OCI-M1 (cell line): ENCODE measurements around the gene PARP3.
"Not testable (repeated sequence)": the region's sequence is repeated elsewhere in the genome, so short reads cannot be mapped to it uniquely, and the experiment has no call there.

Experiments used
- DNase-seq: peaks from one replicate; lab custom pipeline; 2025; lab: John Stamatoyannopoulos, UW

PARP3 gene

DNA sequence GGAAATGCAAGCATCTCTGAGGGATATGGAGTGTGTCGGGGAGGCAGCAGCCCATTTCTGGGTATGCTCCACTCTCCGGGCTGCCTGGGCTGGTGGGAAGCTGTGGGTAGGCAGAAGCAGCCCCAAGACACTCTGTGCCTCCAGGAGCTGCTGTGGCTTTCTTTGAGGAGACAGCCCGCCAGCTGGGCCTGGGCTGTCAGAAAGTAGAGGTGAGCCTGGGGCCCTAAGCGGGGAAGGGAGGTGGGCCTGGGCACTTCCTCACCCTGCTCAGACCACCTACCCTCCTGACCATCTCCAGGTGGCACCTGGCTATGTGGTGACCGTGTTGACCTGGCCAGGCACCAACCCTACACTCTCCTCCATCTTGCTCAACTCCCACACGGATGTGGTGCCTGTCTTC, 42.9 kb downstream of the PARP3 start:
- DNase-seq: no peak

GRCh38 chr3:51986010-51986947, 44.1 kb downstream of the PARP3 start:
- DNase-seq: no peak

DNA sequence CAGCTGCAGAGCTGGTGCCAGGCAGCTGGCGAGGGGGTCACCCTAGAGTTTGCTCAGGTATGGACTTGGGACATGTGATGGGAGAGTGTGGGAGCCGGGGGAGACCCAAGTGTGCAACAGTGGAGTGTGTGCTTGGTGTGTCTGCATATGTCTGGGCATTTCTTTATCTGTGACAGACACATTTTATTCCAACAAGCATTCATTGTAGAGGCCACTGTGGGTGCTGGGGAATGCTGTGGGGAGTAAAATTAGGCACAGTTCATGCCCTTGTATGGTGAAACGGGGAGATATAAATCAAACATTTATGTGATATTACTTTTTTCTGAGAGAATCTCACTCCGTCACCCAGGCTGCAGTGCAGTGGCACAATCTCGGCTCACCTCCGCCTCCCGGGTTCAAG, 45.4 kb downstream of the PARP3 start:
- DNase-seq: no peak

DNA sequence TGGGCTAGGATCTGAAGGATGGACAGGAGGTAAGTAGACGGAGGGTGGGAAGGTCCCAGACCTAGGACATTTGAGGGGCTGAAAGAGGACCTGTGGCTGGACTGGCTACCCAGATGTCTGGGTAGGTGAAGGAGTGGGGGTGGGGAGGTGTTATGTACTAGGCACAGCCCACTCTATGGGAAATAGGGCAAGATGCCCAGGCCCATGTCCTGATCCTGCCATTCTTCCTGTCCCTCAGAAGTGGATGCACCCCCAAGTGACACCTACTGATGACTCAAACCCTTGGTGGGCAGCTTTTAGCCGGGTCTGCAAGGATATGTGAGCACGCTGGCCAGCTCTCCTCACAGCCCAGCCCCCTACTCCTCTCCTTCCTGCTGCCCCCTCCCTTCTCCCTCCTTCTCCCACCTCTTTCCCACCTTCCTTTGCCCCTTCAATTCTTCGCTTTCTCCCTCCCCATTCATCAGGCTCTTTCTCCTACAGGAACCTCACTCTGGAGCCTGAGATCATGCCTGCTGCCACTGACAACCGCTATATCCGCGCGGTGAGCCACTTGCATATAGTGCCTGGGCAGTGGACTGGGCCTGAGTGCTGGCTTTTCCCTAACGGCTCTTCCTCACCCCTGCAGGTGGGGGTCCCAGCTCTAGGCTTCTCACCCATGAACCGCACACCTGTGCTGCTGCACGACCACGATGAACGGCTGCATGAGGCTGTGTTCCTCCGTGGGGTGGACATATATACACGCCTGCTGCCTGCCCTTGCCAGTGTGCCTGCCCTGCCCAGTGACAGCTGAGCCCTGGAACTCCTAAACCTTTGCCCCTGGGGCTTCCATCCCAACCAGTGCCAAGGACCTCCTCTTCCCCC, 46.4 kb downstream of the PARP3 start:
- no peak for DNase-seq

- not testable (repeated sequence) for DNase-seq
These were observed 48.4 kb downstream of the PARP3 start for GRCh38 chr3:51990501-51990971.

DNA sequence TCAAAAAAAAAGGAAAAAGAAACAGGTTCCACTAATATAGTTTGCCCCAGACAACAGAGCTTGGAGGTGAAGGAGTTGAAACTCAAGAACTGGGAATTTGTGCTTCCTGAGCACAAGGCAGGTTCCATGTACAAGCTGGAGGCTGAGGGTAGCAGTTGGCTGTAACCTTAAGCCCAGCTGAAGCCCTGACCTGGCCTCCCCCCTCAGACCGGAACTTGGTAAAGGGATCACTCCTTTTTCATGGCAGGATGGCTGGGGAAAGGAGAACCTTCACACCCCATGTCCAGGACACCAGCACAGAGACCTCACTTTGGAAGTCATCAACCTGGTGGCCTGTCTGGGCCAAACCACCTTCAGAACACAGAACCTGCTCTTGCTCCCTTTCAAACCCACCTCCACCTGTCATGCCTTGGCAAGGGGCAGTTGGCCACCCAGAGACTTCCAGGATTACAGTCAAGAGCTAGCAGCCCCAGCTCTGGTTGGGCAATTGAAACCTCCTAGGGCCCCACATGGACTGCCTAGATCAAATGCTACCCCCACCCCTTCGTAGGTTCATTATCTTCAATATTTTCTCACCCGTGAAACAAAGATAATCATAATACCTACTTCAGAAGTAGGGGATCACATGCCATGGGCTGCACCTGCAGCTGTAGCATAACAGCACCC, 50.0 kb downstream of the PARP3 start:
- DNase-seq: no peak

GRCh38 chr3:51993657-51994056, 51.5 kb downstream of the PARP3 start:
- DNase-seq: not testable (repeated sequence)

DNA sequence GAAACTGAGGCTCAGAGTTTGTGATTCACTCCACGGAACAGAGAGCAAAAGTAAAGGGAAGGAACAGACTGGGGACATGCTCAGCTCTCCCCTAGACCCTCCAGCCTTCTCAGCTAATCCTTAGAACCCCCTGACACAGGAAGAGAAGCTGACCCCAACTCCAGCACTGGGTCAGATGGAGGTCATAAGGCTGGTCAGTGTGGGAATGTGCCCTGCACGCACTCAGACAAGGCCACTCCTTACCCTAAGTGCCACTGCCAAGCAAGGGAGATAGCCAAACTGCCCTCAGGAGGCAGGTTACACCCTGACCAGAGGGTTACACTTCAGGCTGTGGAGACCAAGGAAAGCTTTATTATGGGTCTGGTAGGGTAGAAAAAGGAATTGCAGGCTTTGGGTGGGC, 52.4 kb downstream of the PARP3 start:
- no peak for DNase-seq

DNA sequence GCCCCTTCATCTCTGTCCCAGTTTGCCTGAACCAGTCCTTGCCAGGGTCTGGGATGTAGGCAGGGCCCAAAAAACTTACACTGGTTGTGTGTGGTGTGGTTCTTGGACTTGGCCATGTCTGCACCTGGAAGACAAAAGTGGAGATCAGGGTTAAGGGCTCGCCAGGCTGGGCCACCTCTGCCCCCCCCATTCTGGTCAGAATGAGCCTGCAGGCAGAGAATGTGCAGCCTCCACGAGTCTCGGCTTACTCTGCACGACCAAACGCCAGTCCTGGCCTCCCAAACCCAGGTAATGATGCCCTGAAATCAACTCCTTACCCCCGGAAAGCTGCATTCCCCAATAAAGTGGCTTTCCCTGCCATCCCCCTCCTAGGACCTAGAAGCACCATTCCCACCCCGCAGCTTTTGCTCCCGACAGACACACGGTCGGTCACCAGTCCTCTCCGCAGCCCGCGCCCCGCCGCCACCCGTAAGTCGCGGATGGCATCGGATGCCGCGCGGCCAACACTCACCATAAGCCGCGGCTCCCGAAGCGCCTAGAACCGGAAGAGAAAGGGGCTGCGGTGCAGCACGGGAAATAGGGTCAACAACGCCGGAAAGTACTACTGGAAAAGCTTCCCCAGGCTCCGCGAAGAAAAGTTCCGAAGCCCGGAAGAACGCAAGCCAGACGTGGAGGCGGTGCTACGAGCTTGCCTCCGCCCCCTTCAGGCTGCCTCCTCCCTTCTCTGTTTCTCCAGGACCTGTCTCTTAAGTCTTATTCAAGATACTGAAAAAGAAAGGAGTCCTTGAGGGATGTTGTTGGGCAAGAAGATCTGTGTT, 53.4 kb downstream of the PARP3 start, which contains the start of gene RPL29:
TSS of gene RPL29 (minus strand) at position 550 of the 818 bp plus-strand sequence. CDS start at position 116, 434 bp downstream.
- DNase-seq: peak; percentile 94

GRCh38 chr3:51997172-51997571, 55.0 kb downstream of the PARP3 start:
- no peak for DNase-seq

DNA sequence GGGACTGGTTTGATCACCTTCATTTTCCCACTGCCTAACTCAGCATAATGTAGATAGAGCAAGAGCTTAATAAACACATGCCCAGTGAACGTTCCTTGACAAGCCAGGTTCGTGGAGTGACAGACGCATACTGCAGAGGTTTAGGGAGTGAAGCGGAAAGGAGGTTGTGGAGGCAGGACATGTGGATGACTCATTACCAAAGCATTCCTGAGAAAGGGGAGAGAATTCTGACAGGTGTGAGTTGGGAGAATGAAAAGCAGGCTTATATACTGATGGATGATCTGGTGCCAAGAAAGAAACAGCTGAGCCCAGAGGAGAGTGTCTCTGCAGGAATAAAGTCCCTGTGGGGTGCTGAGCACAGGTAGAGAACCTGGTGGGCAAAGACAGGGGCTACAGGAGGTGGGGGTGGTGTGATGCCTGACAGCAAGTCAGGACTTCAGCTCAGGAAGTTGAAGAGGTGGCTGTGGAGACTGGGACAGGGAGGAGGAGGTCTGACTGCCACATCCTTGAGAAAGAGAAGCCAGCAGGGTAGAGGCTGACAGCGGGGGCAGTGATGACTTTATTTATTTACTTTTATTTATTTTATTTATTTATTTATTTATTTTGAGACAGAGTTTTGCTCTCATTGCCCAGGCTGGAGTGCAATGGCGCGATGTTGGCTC, 55.9 kb downstream of the PARP3 start:
- DNase-seq: no peak
